HG03469 (cell line): ENCODE results near the gene MECP2.
A peak's percentile ranks its signal among the peaks of the same experiment; 100 is the strongest.
"Not testable (repeated sequence)": the region's sequence is repeated elsewhere in the genome, so short reads cannot be mapped to it uniquely, and the experiment has no call there.

Experiments
- ATAC-seq: cut with Tn5 transposase; IDR thresholded peaks from one replicate; pipeline ENCODE4 v1.9.1; 2021; ENCODE audit warnings: mild to moderate bottlenecking, moderate library complexity, moderate number of reproducible peaks; ENCODE audit not compliant: unreplicated experiment

MECP2 gene

DNA sequence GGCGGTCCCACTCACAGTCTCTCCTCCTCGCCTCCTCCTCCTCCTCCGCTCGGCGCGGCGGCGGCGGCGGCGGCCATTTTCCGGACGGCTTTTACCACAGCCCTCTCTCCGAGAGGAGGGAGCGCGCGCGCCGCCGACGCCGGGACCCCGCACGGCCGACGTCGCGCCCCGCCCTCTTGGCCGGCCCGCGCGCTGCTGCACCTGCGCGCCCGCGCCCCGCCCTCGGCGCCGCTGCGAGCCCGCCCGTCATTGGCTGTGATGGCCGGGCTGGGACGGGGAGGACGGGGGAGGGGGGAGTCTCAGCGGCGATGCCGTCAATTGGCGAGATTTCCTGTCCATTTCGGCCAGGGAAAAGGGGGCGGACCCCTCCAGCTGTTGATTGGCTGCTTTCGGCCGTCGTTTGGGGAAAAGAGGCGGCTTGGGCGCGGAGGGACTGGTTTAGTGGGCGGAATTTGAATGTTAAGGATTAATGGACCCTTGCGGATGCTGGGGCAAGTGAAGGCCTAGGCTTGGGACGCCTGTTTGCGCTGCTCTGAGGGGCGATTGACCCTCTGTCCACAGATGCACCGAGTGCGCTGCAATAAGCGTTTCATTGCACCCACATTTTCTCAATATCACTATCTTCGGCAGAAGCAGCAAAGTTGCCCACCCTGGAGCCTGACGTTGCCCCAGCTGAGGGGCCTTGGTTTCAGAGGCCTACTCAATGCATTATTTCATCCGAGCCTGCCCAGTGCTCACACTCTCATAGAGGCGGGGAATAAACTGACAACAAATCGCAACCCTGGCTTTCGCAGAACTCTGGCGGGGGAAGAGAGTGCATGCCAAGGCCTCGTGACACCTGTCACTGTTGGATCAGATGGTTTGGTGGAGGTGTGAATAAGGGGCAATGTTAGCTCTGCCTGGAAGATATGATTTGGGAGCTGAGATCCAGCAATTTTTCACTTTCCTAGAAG is at the start of gene MECP2:
TSS of gene MECP2 (minus strand) at position 129 of the 953 bp plus-strand sequence.
- ATAC-seq: peak; percentile 65

DNA sequence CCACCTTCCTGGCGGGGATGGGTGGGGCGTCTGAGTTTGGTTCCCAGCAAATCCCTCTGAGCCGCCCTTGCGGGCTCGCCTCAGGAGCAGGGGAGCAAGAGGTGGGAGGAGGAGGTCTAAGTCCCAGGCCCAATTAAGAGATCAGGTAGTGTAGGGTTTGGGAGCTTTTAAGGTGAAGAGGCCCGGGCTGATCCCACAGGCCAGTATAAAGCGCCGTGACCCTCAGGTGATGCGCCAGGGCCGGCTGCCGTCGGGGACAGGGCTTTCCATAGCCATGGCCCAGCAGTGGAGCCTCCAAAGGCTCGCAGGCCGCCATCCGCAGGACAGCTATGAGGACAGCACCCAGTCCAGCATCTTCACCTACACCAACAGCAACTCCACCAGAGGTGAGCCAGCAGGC is 46.5 kb upstream of the MECP2 start, which contains the start of gene OPN1LW:
TSS of gene OPN1LW (plus strand) at position 234 of the 400 bp plus-strand sequence. CDS start at position 275, 41 bp downstream.
- ATAC-seq: not testable (repeated sequence)

DNA sequence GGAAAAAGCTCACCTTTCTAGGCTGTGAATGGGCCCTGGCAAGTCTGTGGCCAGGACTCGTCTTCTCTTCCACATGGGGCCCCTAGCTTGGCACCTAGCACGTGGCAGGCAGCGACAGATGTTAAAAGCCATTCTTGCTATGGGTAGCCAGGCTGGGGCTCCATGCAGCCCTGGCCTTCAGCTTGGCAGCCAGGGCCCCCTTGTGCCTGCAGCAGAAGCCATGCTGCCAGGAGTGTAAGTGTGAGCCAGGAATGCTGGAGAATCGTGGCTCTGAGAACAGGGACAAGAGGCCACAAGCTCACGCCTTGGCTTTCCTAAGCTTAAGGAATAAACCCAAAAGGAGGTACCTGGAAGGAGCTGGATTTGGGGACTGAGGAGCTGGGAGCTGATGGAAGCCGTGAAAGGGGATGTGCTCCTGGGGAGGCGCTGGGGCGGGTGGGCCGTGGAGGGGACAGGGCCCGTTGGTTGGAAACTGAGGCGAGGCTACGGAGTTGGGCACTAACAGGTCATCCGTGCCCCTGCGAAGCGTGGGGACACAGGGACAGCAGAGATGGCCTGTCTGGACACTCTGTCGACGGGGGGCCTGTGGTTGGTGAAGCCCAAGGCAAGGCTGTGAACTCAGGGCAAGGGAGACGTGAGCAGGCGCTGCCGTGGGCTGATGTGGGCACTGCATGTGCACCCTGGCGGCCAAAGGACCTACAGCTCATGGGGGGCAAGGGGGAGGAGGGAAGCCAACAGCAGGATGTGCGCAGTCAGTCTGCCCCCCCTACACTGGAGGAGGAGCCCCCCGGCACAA is 45.6 kb upstream of the MECP2 start:
- no peak for ATAC-seq

DNA sequence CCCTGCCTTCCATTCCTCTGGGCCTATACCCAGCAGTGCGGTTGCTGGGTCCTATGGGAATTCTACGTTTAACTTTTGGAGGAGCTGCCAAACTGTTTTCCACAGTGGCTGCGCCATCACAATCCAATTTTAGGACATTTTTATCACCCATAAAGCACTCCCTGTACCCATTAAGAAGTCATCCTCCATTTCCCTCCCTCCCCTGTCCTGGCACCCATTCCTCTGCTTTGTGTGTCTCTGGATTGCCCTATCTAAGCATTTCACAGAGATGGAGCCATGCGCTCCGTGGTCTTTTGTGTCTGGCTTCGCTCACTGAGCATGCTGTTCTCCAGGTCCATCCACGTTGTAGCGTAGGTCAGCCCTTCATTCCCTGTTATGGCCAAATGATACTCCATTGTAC is 44.9 kb upstream of the MECP2 start:
- no peak for ATAC-seq

DNA sequence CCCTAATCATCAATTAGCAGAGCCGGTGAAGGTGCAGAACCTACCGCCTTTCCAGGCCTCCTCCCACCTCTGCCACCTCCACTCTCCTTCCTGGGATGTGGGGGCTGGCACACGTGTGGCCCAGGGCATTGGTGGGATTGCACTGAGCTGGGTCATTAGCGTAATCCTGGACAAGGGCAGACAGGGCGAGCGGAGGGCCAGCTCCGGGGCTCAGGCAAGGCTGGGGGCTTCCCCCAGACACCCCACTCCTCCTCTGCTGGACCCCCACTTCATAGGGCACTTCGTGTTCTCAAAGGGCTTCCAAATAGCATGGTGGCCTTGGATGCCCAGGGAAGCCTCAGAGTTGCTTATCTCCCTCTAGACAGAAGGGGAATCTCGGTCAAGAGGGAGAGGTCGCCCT is 43.2 kb upstream of the MECP2 start:
- ATAC-seq: no peak

DNA sequence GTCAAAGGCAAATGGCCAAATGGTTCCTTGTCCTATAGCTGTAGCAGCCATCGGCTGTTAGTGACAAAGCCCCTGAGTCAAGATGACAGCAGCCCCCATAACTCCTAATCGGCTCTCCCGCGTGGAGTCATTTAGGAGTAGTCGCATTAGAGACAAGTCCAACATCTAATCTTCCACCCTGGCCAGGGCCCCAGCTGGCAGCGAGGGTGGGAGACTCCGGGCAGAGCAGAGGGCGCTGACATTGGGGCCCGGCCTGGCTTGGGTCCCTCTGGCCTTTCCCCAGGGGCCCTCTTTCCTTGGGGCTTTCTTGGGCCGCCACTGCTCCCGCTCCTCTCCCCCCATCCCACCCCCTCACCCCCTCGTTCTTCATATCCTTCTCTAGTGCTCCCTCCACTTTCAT is 42.7 kb upstream of the MECP2 start:
- ATAC-seq: no peak

DNA sequence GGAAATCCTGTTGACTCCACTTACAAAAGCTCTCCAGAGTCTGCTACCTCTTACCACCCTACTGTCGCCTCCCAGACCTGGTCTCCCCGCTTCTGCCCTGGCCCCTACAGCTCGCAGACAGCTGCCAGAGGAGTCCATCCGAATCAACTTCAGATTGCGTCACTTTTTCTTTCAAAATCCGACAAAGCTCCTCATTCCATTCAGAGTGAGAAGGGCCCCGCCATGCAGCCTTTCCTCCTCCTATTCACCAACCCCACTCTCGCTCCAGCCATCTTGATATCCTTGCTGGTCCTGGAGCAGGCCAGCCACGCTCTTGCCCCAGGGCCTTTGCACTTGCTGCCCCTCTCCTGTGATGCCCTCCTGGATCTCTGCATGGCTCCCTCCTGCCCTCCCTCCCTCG is 41.3 kb upstream of the MECP2 start:
- ATAC-seq: no peak

DNA sequence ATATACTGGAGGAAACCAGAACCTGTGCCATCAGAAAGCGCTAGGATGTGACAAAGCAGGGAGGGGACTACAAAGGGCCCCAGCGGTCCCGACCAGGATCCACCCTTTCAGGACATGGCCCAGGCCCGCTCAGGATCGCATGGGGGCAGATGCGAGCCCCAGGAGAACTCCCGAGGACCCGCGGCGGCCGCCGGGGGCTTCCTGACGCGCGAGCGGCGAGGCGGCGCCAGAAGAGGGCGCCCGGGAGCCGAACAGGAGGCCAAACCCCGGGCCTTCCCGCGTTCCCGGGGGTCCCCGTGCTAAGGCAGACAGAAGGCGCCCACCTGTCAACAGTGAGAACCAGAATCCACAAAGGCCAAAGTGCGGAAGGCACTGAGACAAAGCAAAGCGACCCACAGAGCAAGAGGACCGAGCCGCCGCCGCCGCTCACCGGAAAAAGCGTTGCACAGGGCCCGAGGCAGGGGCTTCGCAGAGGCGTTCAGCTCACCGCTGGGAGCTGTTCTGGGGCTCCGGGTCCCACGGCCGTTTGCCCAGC is 39.2 kb upstream of the MECP2 start:
- ATAC-seq: no peak

DNA sequence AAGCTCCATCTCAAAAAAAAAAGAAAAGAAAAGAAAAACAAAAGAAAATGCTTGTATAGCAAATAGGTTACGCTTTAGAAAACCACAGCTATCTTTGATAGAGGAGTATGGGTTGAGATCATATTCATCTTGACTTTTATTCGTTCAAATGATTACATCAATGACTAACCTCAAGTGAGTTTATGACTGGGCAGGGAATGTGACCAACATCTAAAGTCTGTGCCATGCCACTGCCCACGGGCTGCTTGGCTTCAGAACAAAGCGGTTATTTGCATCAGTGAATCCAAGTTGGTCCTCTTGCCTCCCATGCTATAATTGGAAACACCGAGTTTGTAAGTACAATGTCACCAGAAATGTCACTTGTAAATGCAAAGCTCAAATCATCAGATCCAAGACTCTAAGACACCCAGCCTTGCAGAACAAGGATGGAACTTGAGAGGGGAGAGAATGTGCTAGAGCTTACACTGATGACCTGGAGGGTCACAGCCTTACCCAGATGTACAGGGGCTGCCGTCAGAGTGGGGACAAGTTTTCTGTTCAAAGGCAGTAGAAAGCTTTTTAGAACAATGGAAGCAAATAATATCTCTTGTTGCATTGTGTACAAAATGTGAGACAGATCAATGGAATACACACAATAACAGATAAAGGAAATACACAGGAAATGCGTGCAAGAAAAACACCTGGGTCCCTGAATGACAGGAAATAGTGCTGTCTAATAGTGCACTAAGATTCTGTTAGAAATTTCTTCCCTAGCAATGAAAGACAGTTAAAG is 38.1 kb upstream of the MECP2 start:
- no peak for ATAC-seq

DNA sequence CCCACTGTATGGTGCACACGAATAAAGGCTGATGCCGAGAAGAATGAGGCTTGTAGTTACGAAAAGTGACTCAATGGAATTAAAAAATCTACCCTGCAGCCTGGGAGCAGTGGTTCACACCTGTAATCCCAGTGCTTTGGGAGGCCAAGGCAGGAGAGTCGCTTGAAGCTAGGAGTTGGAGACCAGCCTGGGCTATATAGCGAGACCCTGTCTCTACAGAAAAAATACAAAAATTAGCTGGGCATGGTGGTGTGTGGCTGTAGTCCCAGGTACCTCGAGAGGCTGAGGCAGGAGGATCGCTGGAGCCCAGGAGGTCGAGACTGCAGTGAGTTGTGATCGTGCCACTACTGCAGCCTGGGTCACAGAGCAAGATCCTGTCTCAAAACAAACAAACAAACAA is 34.8 kb upstream of the MECP2 start:
- no peak for ATAC-seq

DNA sequence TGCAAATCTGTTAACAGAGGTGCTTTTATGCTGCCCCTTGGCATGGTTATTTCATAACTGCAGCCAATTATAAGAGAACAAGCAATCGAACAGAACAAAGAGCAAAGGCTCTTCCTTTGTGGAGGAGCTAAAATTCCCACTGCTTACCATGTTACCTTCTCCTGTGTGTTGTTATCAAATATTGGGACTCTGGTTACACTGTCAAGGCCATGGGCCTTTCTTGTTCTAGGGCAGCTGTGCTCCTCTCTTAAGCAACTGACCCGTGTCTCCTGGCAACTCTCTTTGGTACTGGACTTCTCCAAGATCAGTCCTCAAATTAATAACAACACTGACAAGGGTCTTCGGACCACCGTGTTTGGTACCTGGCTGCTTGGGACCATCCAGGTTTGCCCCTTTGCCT is 34.4 kb upstream of the MECP2 start:
- ATAC-seq: no peak

DNA sequence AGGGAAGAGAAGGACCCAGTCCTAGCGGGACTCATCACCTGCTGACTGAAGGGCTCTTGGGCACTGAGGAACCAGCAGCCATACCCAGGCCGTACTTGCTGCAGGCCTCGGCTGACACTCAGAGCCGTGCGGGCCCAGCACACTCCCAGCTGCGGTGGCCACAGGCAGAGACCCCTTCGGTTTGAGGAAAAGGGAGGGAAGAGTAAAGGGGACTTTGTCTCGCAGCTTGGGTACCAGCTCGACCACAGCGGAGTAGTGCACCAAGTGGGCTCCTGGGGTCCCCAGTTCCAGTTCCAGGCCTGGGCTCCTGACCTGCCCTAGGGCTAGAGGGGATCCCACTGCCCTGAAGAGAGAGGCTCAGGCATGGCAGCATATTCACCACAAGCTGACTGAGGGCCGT is 28.6 kb upstream of the MECP2 start:
- no peak for ATAC-seq

DNA sequence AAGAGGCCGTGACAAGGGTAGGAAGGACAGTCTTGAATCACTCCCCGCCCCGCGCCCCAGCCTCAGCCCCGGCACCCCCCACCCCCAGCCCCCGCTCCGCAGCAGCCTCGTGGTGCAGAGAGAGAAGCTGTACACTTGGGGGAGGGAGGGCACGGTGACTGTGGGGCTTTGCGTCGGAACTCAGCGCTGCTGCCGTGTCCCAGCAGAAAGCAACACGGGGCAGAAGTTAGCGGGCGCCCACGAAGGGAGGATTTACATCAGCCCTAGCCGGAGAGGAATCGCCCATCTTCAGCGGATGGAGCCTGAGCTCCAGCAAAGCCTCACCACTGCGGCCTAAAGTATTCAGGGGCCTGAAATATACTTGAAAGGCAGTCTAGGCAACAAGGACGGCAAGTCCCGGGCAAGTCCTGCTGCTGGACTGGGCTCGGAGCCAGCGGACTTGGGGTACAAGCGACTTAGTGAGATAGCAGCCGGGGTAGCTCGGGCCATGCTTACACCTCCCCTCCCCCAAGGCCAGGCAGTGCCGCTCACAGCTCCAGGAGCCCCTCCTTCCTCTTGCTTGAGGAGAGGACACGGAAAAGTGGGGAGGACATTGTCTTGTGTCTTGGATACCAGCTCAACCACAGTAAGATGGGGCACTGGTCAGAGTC is 28.0 kb upstream of the MECP2 start:
- ATAC-seq: no peak

DNA sequence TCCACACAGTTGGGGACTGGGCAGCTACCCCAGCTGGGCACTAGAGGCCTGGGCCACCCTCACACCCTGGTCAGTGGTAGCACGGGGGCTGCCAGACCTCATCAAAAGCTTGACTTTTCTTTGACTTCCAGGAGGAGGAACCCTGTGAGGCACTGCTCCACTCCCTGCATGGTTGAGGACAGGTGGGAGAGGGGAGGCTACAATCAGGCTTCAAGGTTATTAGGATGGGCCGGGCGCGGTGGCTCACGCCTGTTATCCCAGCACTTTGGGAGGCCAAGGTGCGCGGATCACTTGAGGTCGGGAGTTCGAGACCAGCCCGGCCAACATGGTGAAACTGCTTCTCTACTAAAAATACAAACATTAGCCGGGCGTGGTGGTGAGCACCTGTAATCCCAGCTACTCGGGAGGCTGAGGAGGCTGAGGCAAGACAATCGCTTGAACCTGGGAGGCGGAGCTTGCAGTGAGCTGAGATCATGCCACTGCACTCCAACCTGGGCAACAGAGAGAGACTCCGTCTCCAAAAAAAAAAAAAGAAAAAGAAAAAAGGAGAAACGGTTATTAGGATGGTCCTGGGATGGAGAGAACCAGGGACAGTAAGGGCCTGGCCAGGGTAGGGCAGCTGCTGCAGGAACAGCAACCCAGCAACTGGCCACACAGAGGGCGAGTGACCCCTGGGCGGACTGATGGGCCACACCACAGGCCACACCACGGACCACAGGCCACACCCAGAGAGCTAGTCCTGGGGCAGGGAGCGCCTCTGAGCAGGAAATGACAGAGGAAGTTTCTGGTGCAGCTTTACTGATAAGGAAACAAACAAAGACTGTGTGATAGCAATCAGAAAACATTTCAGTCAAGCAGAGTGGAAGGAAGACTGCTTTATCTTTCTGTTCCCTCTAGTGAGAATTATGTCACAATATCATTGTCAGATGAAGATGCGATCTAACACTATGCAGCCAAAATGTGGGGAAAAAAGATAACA is 26.0 kb upstream of the MECP2 start:
- ATAC-seq: no peak

DNA sequence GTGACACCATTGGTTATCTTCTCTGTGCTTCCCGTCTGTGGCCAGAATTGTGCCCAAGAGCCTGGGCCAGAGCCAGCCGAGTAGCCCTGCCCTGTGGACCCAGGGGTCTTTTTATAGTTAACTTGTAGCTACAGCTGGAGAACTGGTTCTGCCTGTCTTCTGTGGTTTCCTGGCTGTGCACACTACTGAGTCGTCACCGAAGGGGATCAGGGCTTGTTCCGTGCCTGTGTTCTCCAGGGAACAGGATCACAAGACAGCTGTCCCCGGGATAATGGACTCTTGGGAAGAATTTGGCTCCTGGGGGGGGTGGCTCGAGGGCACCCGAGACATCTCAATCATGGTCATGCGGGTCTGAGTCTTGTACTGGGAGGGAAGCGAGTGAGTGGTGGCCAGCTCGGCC is 24.4 kb upstream of the MECP2 start:
- no peak for ATAC-seq

DNA sequence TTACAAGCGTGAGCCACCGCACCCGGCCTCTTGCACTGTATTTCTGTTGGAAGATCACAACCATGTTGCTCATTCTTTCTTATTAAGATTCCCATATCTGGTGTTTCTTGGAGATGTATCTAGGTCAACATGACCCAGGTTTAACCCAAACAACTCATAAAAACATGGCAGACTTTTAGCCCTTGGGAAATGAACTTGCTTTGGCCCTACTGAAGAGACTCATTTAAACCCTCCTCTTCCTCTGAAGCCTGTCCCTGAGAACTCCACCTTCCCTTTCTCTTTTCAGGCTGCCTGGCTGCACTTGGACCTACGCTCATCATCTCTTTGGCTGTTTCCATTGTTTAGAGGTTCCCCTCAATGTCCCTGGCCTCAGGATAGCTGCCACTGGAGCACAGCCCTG is 23.7 kb upstream of the MECP2 start:
- ATAC-seq: no peak

DNA sequence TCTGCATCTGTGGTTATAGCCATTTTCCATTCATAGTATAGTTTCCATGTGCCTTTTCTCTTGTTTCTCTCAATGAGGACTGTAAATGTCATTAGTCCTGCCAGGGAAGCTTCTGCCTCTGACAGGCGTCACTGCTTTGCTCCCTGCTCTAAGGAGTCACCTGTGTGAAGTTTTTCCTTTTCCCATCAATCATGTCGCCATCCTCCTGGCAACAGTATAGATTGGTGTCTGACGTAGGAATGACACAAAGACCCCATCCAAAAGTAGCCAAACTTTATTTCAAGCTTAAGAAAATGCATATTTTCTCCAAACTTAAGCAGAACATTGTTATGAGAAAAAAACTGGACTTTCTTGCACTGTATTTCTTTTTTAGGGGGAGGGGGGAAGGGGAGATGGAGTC is 23.1 kb upstream of the MECP2 start:
- ATAC-seq: no peak

DNA sequence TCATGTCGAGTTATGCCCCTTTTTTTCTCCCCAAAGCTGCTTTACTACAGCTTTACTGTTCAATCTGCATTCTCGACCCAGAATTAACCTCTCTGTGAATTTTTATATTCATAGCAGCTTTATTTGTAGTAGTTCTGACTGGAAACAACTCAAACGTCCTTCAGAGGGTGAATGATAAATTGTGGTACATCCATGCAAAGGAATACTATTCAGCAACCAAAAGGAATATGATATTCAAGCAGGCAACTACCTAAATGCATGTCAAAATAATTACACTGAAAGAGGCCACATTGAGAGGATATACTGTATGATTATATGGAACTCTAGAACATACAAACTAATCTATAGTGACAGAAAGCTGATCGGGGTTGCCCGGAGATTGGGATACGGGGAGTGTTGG is 20.0 kb upstream of the MECP2 start:
- ATAC-seq: no peak
